Keratinocyte (primary cell): Measurements from ENCODE around the gene FBP1.

Experiments used
- CTCF ChIP-seq, 3 experiments: IDR thresholded peaks in 1 of 3; conservative IDR thresholded peaks in 1 of 3; optimal IDR thresholded peaks in 1 of 3; 2 replicates in 2 of 3; 3 replicates in 1 of 3; pipeline versions ENCODE3 to v1.5.1; 2011; ENCODE audit warnings: low read length in 3 of 3, mild to moderate bottlenecking in 3 of 3, moderate library complexity in 2 of 3, control low read depth in 1 of 3, inconsistent platforms in 1 of 3; ENCODE audit not compliant: insufficient read depth in 2 of 3; ENCODE audit errors: extremely low read depth in 1 of 3
- EZH2 ChIP-seq: IDR thresholded peaks from one replicate; pipeline ENCODE4 v1.6.1; 2012; ENCODE audit warnings: inconsistent platforms, mild to moderate bottlenecking, low read length, moderate library complexity

DNA sequence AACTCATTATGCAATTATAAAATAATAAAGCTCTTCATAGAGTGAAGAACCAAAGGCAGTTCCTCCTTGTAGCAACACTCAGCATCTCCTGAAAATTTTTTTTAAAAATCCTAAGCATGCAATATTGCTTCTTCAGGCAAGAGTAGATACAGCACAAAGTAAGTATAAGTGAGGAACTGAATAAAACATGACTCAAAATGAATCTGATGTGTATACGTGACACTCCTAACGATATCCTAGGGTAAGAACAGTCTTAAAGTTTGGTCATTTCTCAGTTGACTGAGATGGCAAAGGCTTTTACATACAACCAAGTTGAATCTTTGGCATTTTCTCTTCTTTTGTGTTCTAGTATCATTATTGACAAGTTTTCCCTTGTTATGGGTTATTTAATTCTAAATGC is 46.0 kb upstream of the FBP1 start:
- TF ChIP-seq CTCF (optimal IDR thresholded peaks at IDR 0.05 in 1 of 3, IDR thresholded peaks at IDR 0.05 in 1 of 3, conservative IDR thresholded peaks at IDR 0.05 in 1 of 3; ENCODE audit: extremely low read depth in 1 of 3, insufficient read depth in 2 of 3, low read length in 3 of 3) (no peak), EZH2 (no peak)
